ENCODE data around the gene SALL4. TPM values are rescaled to one million over a fixed set of nuclear protein-coding genes. Genes with fewer than 3 reads are reported as not detected.

The SALL4 gene
- total RNA-seq, 4 donors from 2014 or later, result not detected

GRCh38 chr20:51803148-51803854 lies 980 bp upstream of the SALL4 start:
- H3K4me3 ChIP-seq, result no peak overlapping the region
- no peaks in the 10 kb centered on the region for H3K36me3 ChIP-seq
- TF ChIP-seq POLR2AphosphoS5 (IDR thresholded peaks at IDR 0.05), result no peak
- TF ChIP-seq EP300 (IDR thresholded peaks at IDR 0.05), result no peak
- no peak for TF ChIP-seq POLR2A (IDR thresholded peaks at IDR 0.05)
- no peak for TF ChIP-seq CTCF (IDR thresholded peaks at IDR 0.05)
- no peak overlapping the region for H3K27ac ChIP-seq
- 73 to 91% methylated on average over 4 of the region's 4 CpGs for WGBS, 2 donors (ENCODE audit: low coverage in 1 of 2)
- no peaks in the 10 kb centered on the region for H3K9me3 ChIP-seq
- H3K27me3 ChIP-seq, result peaks cover 45% of the 10 kb centered on the region
- H3K4me1 ChIP-seq, result peaks cover 0 to 28% (median 18%) of the 10 kb centered on the region in 3 donors
- ATAC-seq, result no peak

- no peaks in the 10 kb centered on the region for H3K9me3 ChIP-seq
- H3K27ac ChIP-seq, result no peak overlapping the region
- 0 to 3% methylated on average over 4 of the region's 8 CpGs for WGBS, 2 donors (ENCODE audit: low coverage in 1 of 2)
- H3K27me3 ChIP-seq, result peaks cover 55% of the 10 kb centered on the region
- H3K4me3 ChIP-seq, result peak overlapping the region in 1 of 2 donors; percentile 48
- no peak for ATAC-seq
- H3K36me3 ChIP-seq, result no peaks in the 10 kb centered on the region
- H3K4me1 ChIP-seq, result peaks cover 0 to 28% (median 18%) of the 10 kb centered on the region in 3 donors
- TF ChIP-seq CTCF (IDR thresholded peaks at IDR 0.05), result no peak
- no peak for TF ChIP-seq EP300 (IDR thresholded peaks at IDR 0.05)
- no peak for TF ChIP-seq POLR2AphosphoS5 (IDR thresholded peaks at IDR 0.05)
- no peak for TF ChIP-seq POLR2A (IDR thresholded peaks at IDR 0.05)
Observed at GRCh38 chr20:51801823-51802123, 548 bp downstream of the SALL4 start.

GRCh38 chr20:51801122-51801822 lies 1.0 kb downstream of the SALL4 start:
- Histone ChIP-seq H3K9me3 (no peaks in the 10 kb centered on the region), H3K27me3 (peaks cover 55% of the 10 kb centered on the region), H3K36me3 (no peaks in the 10 kb centered on the region), H3K4me1 (peaks cover 0 to 28% (median 18%) of the 10 kb centered on the region in 3 donors), H3K27ac (no peak overlapping the region), H3K4me3 (peak overlapping the region in 1 of 2 donors; percentile 48)
- TF ChIP-seq POLR2AphosphoS5 (IDR thresholded peaks at IDR 0.05) (no peak), EP300 (IDR thresholded peaks at IDR 0.05) (no peak), CTCF (IDR thresholded peaks at IDR 0.05) (no peak), POLR2A (IDR thresholded peaks at IDR 0.05) (no peak)
- 0% methylated on average over 1 of the region's 59 CpGs; no CpG with 5 or more reads in 1 of the 2 donors for WGBS, 2 donors (ENCODE audit: low coverage in 1 of 2)
- ATAC-seq, result no peak

- Histone ChIP-seq H3K4me1 (peaks cover 0 to 28% (median 18%) of the 10 kb centered on the region in 3 donors), H3K27me3 (peaks cover 55% of the 10 kb centered on the region), H3K27ac (no peak overlapping the region), H3K4me3 (peak overlapping the region in 1 of 2 donors; percentile 48), H3K36me3 (no peaks in the 10 kb centered on the region), H3K9me3 (no peaks in the 10 kb centered on the region)
- no peak for ATAC-seq
- TF ChIP-seq POLR2A (IDR thresholded peaks at IDR 0.05) (no peak), CTCF (IDR thresholded peaks at IDR 0.05) (no peak), POLR2AphosphoS5 (IDR thresholded peaks at IDR 0.05) (no peak), EP300 (IDR thresholded peaks at IDR 0.05) (no peak)
- WGBS, 2 donors (ENCODE audit: low coverage in 1 of 2), result 0% methylated on average over 9 of the region's 18 CpGs; no CpG with 5 or more reads in 1 of the 2 donors
Observed at GRCh38 chr20:51800872-51801121, 1.5 kb downstream of the SALL4 start.
